Measurements from ENCODE around the gene DRC1. TPM values are rescaled to one million over a fixed set of nuclear protein-coding genes. Genes with fewer than 3 reads are reported as not detected.

The DRC1 gene
- total RNA-seq, 1 experiment from 2014 or later, result not detected

- no peak overlapping the region for H3K9ac ChIP-seq (ENCODE audit: low read length)
- H3K79me2 ChIP-seq (ENCODE audit: insufficient read depth, low read length), result no peaks in the 10 kb centered on the region
- no TSS peak for BruUV-seq (replicated peaks)
- TF ChIP-seq JUND (IDR thresholded peaks at IDR 0.05), result no peak
- TF ChIP-seq SIN3A (IDR thresholded peaks at IDR 0.05; ENCODE audit: low read depth), result no peak
- TF ChIP-seq POLR2A (IDR thresholded peaks at IDR 0.05; ENCODE audit: borderline replicate concordance, extremely low read depth, insufficient read depth, insufficient read length), result no peak
- no peak for TF ChIP-seq REST (IDR thresholded peaks at IDR 0.05; ENCODE audit: low read depth)
- TF ChIP-seq EGR1 (IDR thresholded peaks at IDR 0.05; ENCODE audit: low read depth), result no peak
- no peak for TF ChIP-seq CBX3 (IDR thresholded peaks at IDR 0.05; ENCODE audit: low read depth)
- no peak for TF ChIP-seq ZFX (IDR thresholded peaks at IDR 0.05)
- TF ChIP-seq ATF3 (IDR thresholded peaks at IDR 0.05), result no peak
- no peak for TF ChIP-seq YY1 (IDR thresholded peaks at IDR 0.05; ENCODE audit: extremely low read depth, insufficient replicate concordance, low read depth, low read length)
- TF ChIP-seq, protein P1, sequence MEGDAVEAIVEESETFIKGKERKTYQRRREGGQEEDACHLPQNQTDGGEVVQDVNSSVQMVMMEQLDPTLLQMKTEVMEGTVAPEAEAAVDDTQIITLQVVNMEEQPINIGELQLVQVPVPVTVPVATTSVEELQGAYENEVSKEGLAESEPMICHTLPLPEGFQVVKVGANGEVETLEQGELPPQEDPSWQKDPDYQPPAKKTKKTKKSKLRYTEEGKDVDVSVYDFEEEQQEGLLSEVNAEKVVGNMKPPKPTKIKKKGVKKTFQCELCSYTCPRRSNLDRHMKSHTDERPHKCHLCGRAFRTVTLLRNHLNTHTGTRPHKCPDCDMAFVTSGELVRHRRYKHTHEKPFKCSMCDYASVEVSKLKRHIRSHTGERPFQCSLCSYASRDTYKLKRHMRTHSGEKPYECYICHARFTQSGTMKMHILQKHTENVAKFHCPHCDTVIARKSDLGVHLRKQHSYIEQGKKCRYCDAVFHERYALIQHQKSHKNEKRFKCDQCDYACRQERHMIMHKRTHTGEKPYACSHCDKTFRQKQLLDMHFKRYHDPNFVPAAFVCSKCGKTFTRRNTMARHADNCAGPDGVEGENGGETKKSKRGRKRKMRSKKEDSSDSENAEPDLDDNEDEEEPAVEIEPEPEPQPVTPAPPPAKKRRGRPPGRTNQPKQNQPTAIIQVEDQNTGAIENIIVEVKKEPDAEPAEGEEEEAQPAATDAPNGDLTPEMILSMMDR (IDR thresholded peaks at IDR 0.05 in 2 of 3, conservative IDR thresholded peaks at IDR 0.05 in 1 of 3; ENCODE audit: borderline replicate concordance in 1 of 3, insufficient read depth in 1 of 3, low read depth in 2 of 3, low read length in 2 of 3), result no peak
- TF ChIP-seq, protein P2, sequence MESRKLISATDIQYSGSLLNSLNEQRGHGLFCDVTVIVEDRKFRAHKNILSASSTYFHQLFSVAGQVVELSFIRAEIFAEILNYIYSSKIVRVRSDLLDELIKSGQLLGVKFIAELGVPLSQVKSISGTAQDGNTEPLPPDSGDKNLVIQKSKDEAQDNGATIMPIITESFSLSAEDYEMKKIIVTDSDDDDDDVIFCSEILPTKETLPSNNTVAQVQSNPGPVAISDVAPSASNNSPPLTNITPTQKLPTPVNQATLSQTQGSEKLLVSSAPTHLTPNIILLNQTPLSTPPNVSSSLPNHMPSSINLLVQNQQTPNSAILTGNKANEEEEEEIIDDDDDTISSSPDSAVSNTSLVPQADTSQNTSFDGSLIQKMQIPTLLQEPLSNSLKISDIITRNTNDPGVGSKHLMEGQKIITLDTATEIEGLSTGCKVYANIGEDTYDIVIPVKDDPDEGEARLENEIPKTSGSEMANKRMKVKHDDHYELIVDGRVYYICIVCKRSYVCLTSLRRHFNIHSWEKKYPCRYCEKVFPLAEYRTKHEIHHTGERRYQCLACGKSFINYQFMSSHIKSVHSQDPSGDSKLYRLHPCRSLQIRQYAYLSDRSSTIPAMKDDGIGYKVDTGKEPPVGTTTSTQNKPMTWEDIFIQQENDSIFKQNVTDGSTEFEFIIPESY (IDR thresholded peaks at IDR 0.05; ENCODE audit: extremely low read depth, insufficient replicate concordance, low read length), result no peak
- TF ChIP-seq POLR2AphosphoS5 (IDR thresholded peaks at IDR 0.05; ENCODE audit: low read depth, low read length), result no peak
- TF ChIP-seq SP1 (IDR thresholded peaks at IDR 0.05; ENCODE audit: low read depth), result no peak
- H3K9me3 ChIP-seq (ENCODE audit: control insufficient read depth in 1 of 2, insufficient read depth in 1 of 2, low read depth in 1 of 2, low read length in 2 of 2), result no peaks in the 10 kb centered on the region
- no peaks in the 10 kb centered on the region for H3K27me3 ChIP-seq (ENCODE audit: insufficient read depth, low read length)
- ATAC-seq (no peak), DNase-seq (ENCODE audit: low read depth, low spot score) (no peak)
- CTCF ChIA-PET, result no interaction called here
- H4K20me1 ChIP-seq (ENCODE audit: insufficient read depth), result no peaks in the 10 kb centered on the region
- RAD21 ChIA-PET (ENCODE audit: low non-redundant PET in 1 of 2, low total read pairs in 2 of 2, uncharacterized antibody in 2 of 2, unreplicated experiment in 2 of 2), result no interaction called here
- no peaks in the 10 kb centered on the region for H3K9me2 ChIP-seq (ENCODE audit: insufficient read depth)
- H3K27ac ChIP-seq (ENCODE audit: low read depth, low read length), result no peak overlapping the region
- POLR2A ChIA-PET, result no interaction called here
- H3K4me2 ChIP-seq (ENCODE audit: low read length), result no peak overlapping the region
- H3K4me3 ChIP-seq (replicated peaks in 1 of 2; ENCODE audit: low read depth in 1 of 2, low read length in 2 of 2), result no peak overlapping the region
- peaks cover 3 to 15% of the 10 kb centered on the region in 2 experiments; a peak in 3 of 4 replicates for H3K4me1 ChIP-seq (ENCODE audit: control insufficient read depth in 1 of 2, insufficient read depth in 2 of 2, low read length in 2 of 2)
- intact Hi-C loops (cut with micrococcal nuclease), result no loop called here
- no peaks in the 10 kb centered on the region for H3K36me3 ChIP-seq (ENCODE audit: control insufficient read depth in 1 of 2, insufficient read depth in 2 of 2, low read length in 2 of 2)
- no peak overlapping the region for H2AFZ ChIP-seq (ENCODE audit: low read depth, low read length, poor library complexity, severe bottlenecking)
These were observed 104.6 kb downstream of the DRC1 start for GRCh38 chr2:26506279-26506678.
